A549 (cell line): ENCODE data around the gene RSRC1. TPM values are rescaled to one million over a fixed set of nuclear protein-coding genes. Genes with fewer than 3 reads are reported as not detected.

ENCODE experiments used
- ATAC-seq, 2 experiments: fragments of 200-7000 bp in 1 of 2; fragments of >200 bp in 1 of 2; cut with Nextera tagmentation in 1 of 2; cut with Tn5 transposase in 1 of 2; 3 replicates each; pipeline versions ENCODE4 v1.8.0 to v1.9.1; 2018 to 2020; ENCODE audit warnings: mild to moderate bottlenecking in 1 of 2, moderate library complexity in 1 of 2
- CTCF ChIA-PET: fragments of 300-600 bp; sonication (Branson Sonifier 250); formaldehyde crosslinking; extraction: SDS; loops from one replicate; lab custom pipeline; 2021; ENCODE audit warnings: antibody characterized with exemption, inconsistent platforms; lab: Yijun Ruan, JAX
- POLR2A ChIA-PET: fragments of 350-600 bp; formaldehyde crosslinking; extraction: SDS; loops from one replicate; lab custom pipeline; 2021; ENCODE audit warnings: antibody characterized with exemption, inconsistent platforms; lab: Yijun Ruan, JAX
- DNase-seq, 2 experiments: peaks; one replicate each; pipeline versions ENCODE4 v3.0.0 to v3.0.0-alpha.2; 2011 to 2016; ENCODE audit warnings: low read depth in 1 of 2, low spot score in 1 of 2
- FAIRE-seq: peaks from 2 replicates; lab custom pipeline; 2011; peaks lifted over from hg19 to GRCh38; lab: Jason Lieb, UNC
- H3K27ac ChIP-seq, 2 experiments: fragments of >200 bp; sonication (Bioruptor Twin); formaldehyde crosslinking; 3 replicates each; pipeline ENCODE4 v1.5.1; 2016 to 2017
- H3K4me1 ChIP-seq: fragments of >200 bp; sonication (Bioruptor Twin); formaldehyde crosslinking; 3 replicates; pipeline ENCODE4 v1.6.1; 2016
- H3K4me2 ChIP-seq: fragments of >200 bp; sonication (Bioruptor Twin); formaldehyde crosslinking; 3 replicates; pipeline ENCODE4 v1.6.1; 2016
- H3K4me3 ChIP-seq: fragments of >200 bp; sonication (Bioruptor Twin); formaldehyde crosslinking; 3 replicates; pipeline ENCODE4 v1.5.1; 2016
- H3K9me3 ChIP-seq: fragments of >200 bp; sonication (Bioruptor Twin); formaldehyde crosslinking; 3 replicates; pipeline ENCODE4 v1.6.1; 2016
- BHLHE40 ChIP-seq: IDR thresholded peaks from 2 replicates; pipeline ENCODE4 v1.6.1; 2012; ENCODE audit warnings: low read depth, low read length, inconsistent platforms
- EHF ChIP-seq: fragments of 250-450 bp; sonication (Bioruptor Pico); IDR thresholded peaks from 2 replicates; pipeline ENCODE4 v1.5.0; 2020; ENCODE audit warnings: mild to moderate bottlenecking
- EHMT2 ChIP-seq: fragments of 200-600 bp; sonication (generic); IDR thresholded peaks from 2 replicates; pipeline ENCODE4 v1.6.1; 2016; ENCODE audit warnings: antibody characterized with exemption, low read depth, mild to moderate bottlenecking, moderate library complexity
- HDAC2 ChIP-seq: fragments of 200-600 bp; sonication (generic); IDR thresholded peaks from 2 replicates; pipeline ENCODE4 v1.6.1; 2016
- HEYL ChIP-seq: fragments of 250-450 bp; sonication (Bioruptor Pico); IDR thresholded peaks from 2 replicates; pipeline ENCODE4 v1.8.0; 2021; ENCODE audit warnings: mild to moderate bottlenecking, moderate library complexity
- JUN ChIP-seq, 2 experiments: fragments of >200 bp; sonication (Bioruptor Twin); formaldehyde crosslinking; IDR thresholded peaks; 2 replicates in 1 of 2; 3 replicates in 1 of 2; pipeline ENCODE4 v1.6.1; 2016 to 2017
- KDM5A ChIP-seq: fragments of 200-600 bp; sonication (generic); IDR thresholded peaks from 2 replicates; pipeline ENCODE4 v1.6.1; 2016; ENCODE audit warnings: antibody characterized with exemption, mild to moderate bottlenecking
- MYC ChIP-seq: IDR thresholded peaks from 2 replicates; pipeline ENCODE4 v1.6.1; 2012; ENCODE audit warnings: mild to moderate bottlenecking, inconsistent platforms, low read length, improper control_type of control experiment, borderline replicate concordance
- NPAS2 ChIP-seq: fragments of 250-450 bp; sonication (Bioruptor Pico); IDR thresholded peaks from 2 replicates; pipeline ENCODE4 v1.8.0; 2022; ENCODE audit warnings: mild to moderate bottlenecking, moderate library complexity, borderline replicate concordance
- NR3C1 ChIP-seq: fragments of >200 bp; sonication (Bioruptor Twin); formaldehyde crosslinking; IDR thresholded peaks from 3 replicates; pipeline ENCODE4 v1.6.1; 2017
- RAD21 ChIP-seq, 2 experiments: fragments of >200 bp in 1 of 2; sonication (Bioruptor Twin) in 1 of 2; formaldehyde crosslinking in 1 of 2; IDR thresholded peaks in 1 of 2; conservative IDR thresholded peaks in 1 of 2; 2 replicates in 1 of 2; 3 replicates in 1 of 2; pipeline ENCODE4 v1.6.1; 2012 to 2018; ENCODE audit warnings: inconsistent platforms in 1 of 2
- RCOR1 ChIP-seq: fragments of 150-350 bp; IDR thresholded peaks from 2 replicates; pipeline ENCODE4 v1.6.1; 2014; ENCODE audit warnings: antibody characterized with exemption, low read length, low read depth
- RFX5 ChIP-seq: fragments of 450-650 bp; IDR thresholded peaks from 2 replicates; pipeline ENCODE4 v1.7.1; 2014; ENCODE audit warnings: antibody characterized with exemption, mild to moderate bottlenecking, moderate library complexity
- TP53 ChIP-seq: fragments of 250-450 bp; sonication (Bioruptor Pico); IDR thresholded peaks from 2 replicates; pipeline ENCODE4 v1.5.0; 2021; ENCODE audit warnings: mild to moderate bottlenecking, moderate library complexity
- ZFP36 ChIP-seq: fragments of 450-650 bp; IDR thresholded peaks from 2 replicates; pipeline ENCODE4 v1.6.1; 2014; ENCODE audit warnings: borderline replicate concordance; ENCODE audit not compliant: partially characterized antibody
- WGBS: methylation state at CpG from one replicate; pipeline ENCODE4 v1.1.6; 2017; ENCODE audit errors: missing lambda C conversion rate; 5-methylcytosine and 5-hydroxymethylcytosine counted together
- polyA plus RNA-seq, 4 experiments: library from polyadenylated mRNA; depleted of rRNA in 3 of 4; stranded (reverse); fragments of >200 nt; fragmentation: RNase III in 1 of 4; extraction: RNeasy Plus Mini Kit Qiagen cat#74134 plus additional on column Dnase treatment in 1 of 4; gene quantifications; 2 replicates in 3 of 4; 3 replicates in 1 of 4; pipeline ENCODE4 v1.2.3, GENCODE V29; 2011 to 2017
- TF ChIP-seq, protein P1 (sequence below): fragments of >200 bp; sonication (Bioruptor Twin); formaldehyde crosslinking; IDR thresholded peaks from 3 replicates; pipeline ENCODE4 v1.6.1; 2016
- TF ChIP-seq, protein P2 (sequence below): fragments of 250-450 bp; sonication (Bioruptor Pico); IDR thresholded peaks from 2 replicates; pipeline ENCODE4 v1.5.0; 2021; ENCODE audit warnings: mild to moderate bottlenecking, moderate library complexity, borderline replicate concordance
- TF ChIP-seq, protein P3 (sequence below): IDR thresholded peaks from 2 replicates; pipeline ENCODE4 v1.6.1; 2012; ENCODE audit warnings: low read depth, borderline replicate concordance
- TF ChIP-seq, protein P4 (sequence below): fragments of 200-600 bp; sonication (generic); IDR thresholded peaks from 2 replicates; pipeline ENCODE4 v1.6.1; 2016; ENCODE audit warnings: antibody characterized with exemption, mild to moderate bottlenecking, moderate library complexity

Gene RSRC1
- polyA plus RNA-seq, 2 of the 4 experiments (the other 2 are of a cell fraction): 17.5 to 52.2 TPM

DNA sequence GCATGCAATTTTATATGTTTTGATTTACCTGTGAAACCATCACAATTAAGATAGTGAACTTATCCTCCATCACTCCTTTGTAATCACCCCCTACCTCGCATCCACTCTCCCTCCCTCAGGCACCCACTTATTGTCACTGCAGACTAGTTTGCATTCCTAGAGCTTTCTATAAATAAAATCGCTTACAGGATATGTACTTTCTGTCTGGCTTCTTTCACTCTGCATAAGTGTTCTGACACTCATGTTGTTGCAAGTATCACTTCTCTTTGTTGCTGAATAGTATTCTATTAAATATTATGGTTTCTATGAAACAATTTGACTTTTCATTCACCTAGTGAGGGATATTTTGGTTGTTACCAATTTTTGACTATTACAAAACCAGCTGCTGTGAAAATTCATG lies 139.3 kb downstream of the RSRC1 start:
- no peak for ATAC-seq
- Histone ChIP-seq H3K4me1 (no peaks in the 10 kb centered on the region), H3K4me3 (no peak overlapping the region), H3K4me2 (no peak overlapping the region), H3K9me3 (no peaks in the 10 kb centered on the region), H3K27ac (no peak overlapping the region)
- no peak for DNase-seq
- ChIA-PET POLR2A (no interaction called here), CTCF (no interaction called here)
- no peak for TF ChIP-seq ZFP36
- TF ChIP-seq, protein P1, sequence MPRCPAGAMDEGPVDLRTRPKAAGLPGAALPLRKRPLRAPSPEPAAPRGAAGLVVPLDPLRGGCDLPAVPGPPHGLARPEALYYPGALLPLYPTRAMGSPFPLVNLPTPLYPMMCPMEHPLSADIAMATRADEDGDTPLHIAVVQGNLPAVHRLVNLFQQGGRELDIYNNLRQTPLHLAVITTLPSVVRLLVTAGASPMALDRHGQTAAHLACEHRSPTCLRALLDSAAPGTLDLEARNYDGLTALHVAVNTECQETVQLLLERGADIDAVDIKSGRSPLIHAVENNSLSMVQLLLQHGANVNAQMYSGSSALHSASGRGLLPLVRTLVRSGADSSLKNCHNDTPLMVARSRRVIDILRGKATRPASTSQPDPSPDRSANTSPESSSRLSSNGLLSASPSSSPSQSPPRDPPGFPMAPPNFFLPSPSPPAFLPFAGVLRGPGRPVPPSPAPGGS: no peak
- TF ChIP-seq RFX5: no peak
- no peak for TF ChIP-seq NR3C1
- no peak for TF ChIP-seq TP53
- TF ChIP-seq EHMT2: no peak
- no peak for TF ChIP-seq MYC
- TF ChIP-seq HDAC2: no peak
- TF ChIP-seq EHF (CRISPR knock-in tag): no peak
- TF ChIP-seq, protein P2, sequence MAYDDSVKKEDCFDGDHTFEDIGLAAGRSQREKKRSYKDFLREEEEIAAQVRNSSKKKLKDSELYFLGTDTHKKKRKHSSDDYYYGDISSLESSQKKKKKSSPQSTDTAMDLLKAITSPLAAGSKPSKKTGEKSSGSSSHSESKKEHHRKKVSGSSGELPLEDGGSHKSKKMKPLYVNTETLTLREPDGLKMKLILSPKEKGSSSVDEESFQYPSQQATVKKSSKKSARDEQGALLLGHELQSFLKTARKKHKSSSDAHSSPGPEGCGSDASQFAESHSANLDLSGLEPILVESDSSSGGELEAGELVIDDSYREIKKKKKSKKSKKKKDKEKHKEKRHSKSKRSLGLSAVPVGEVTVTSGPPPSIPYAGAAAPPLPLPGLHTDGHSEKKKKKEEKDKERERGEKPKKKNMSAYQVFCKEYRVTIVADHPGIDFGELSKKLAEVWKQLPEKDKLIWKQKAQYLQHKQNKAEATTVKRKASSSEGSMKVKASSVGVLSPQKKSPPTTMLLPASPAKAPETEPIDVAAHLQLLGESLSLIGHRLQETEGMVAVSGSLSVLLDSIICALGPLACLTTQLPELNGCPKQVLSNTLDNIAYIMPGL (CRISPR knock-in tag): no peak
- TF ChIP-seq, protein P3, sequence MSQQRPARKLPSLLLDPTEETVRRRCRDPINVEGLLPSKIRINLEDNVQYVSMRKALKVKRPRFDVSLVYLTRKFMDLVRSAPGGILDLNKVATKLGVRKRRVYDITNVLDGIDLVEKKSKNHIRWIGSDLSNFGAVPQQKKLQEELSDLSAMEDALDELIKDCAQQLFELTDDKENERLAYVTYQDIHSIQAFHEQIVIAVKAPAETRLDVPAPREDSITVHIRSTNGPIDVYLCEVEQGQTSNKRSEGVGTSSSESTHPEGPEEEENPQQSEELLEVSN: no peak
- TF ChIP-seq, protein P4, sequence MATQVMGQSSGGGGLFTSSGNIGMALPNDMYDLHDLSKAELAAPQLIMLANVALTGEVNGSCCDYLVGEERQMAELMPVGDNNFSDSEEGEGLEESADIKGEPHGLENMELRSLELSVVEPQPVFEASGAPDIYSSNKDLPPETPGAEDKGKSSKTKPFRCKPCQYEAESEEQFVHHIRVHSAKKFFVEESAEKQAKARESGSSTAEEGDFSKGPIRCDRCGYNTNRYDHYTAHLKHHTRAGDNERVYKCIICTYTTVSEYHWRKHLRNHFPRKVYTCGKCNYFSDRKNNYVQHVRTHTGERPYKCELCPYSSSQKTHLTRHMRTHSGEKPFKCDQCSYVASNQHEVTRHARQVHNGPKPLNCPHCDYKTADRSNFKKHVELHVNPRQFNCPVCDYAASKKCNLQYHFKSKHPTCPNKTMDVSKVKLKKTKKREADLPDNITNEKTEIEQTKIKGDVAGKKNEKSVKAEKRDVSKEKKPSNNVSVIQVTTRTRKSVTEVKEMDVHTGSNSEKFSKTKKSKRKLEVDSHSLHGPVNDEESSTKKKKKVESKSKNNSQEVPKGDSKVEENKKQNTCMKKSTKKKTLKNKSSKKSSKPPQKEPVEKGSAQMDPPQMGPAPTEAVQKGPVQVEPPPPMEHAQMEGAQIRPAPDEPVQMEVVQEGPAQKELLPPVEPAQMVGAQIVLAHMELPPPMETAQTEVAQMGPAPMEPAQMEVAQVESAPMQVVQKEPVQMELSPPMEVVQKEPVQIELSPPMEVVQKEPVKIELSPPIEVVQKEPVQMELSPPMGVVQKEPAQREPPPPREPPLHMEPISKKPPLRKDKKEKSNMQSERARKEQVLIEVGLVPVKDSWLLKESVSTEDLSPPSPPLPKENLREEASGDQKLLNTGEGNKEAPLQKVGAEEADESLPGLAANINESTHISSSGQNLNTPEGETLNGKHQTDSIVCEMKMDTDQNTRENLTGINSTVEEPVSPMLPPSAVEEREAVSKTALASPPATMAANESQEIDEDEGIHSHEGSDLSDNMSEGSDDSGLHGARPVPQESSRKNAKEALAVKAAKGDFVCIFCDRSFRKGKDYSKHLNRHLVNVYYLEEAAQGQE: no peak
- no peak for FAIRE-seq
- 82% methylated on average over 2 of the region's 2 CpGs for WGBS

DNA sequence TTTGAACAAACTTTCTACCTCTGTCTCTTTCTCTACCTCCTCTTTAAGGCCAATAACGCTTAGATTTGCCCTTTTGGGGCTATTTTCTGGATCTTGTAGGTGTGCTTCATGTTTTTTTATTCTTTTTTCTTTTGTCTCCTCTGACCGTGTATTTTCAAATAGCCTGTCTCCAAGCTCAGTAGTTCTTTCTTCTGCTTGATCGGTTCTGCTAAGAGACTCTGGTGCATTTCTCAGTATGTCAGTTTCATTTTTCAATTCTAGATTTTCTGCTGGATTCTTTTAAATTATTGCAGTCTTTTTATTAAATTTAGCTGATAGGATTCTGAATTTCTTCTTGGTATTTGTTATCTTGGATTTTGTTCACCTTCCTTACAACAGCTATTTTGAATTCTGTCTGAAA lies 148.7 kb downstream of the RSRC1 start:
- FAIRE-seq (no peak), ATAC-seq (no peak), DNase-seq (no peak)
- WGBS: 87% methylated on average over 3 of the region's 3 CpGs
- Histone ChIP-seq H3K9me3 (0 out of 3 replicates have a peak, but pooled peaks cover 3% of the 10 kb centered on the region), H3K27ac (no peak overlapping the region), H3K4me1 (no peaks in the 10 kb centered on the region), H3K4me3 (no peak overlapping the region), H3K4me2 (no peak overlapping the region)
- CTCF ChIA-PET: no interaction called here
- no peak for TF ChIP-seq RFX5
- TF ChIP-seq NPAS2 (CRISPR knock-in tag): no peak
- no peak for TF ChIP-seq BHLHE40
- TF ChIP-seq TP53: no peak
- TF ChIP-seq HEYL (CRISPR knock-in tag): no peak
- no peak for TF ChIP-seq RAD21 (conservative IDR thresholded peaks at IDR 0.05 in 1 of 2, IDR thresholded peaks at IDR 0.05 in 1 of 2)
- no peak for TF ChIP-seq MYC
- TF ChIP-seq, protein P1: no peak
- TF ChIP-seq JUN (IDR thresholded peaks at IDR 0.05): no peak
- TF ChIP-seq RCOR1: no peak
- no peak for TF ChIP-seq KDM5A
- POLR2A ChIA-PET: no interaction called here
